Stimulated activated CD8-positive, alpha-beta memory T cell treated with anti-CD3 and anti-CD28 coated beads, Interleukin-7, amount 100 ng/mL, for 48 hours (primary cell): ENCODE measurements around the gene DOCK1.

ENCODE experiments used
- DNase-seq, 2 donors: peaks; one replicate each; pipeline ENCODE4 v3.0.0-alpha.2; 2020; ENCODE audit warnings: low read depth in 1 of 2; ENCODE audit errors: extremely low read depth in 1 of 2

DOCK1 gene

GRCh38 chr10:127410030-127410429 lies 504.8 kb downstream of the DOCK1 start:
- no peak for DNase-seq

GRCh38 chr10:127411062-127411461 lies 505.8 kb downstream of the DOCK1 start:
- DNase-seq = no peak

GRCh38 chr10:127413326-127413725 lies 508.1 kb downstream of the DOCK1 start:
- DNase-seq = no peak

- no peak for DNase-seq
These were observed 508.8 kb downstream of the DOCK1 start for GRCh38 chr10:127414024-127414423.

GRCh38 chr10:127415116-127415515 lies 509.9 kb downstream of the DOCK1 start:
- no peak for DNase-seq

GRCh38 chr10:127415901-127416581 lies 510.8 kb downstream of the DOCK1 start:
- no peak for DNase-seq

- DNase-seq = no peak
These were observed 511.8 kb downstream of the DOCK1 start for GRCh38 chr10:127417031-127417430.

- DNase-seq = no peak
These were observed 512.6 kb downstream of the DOCK1 start for GRCh38 chr10:127417686-127418401.

GRCh38 chr10:127418536-127419168 lies 513.4 kb downstream of the DOCK1 start:
- no peak for DNase-seq

- DNase-seq = no peak
These were observed 515.0 kb downstream of the DOCK1 start for GRCh38 chr10:127420138-127420684.

GRCh38 chr10:127423218-127423915 lies 518.1 kb downstream of the DOCK1 start:
- no peak for DNase-seq

- DNase-seq = no peak
These were observed 519.5 kb downstream of the DOCK1 start for GRCh38 chr10:127424594-127425264.

GRCh38 chr10:127426746-127427145 lies 521.5 kb downstream of the DOCK1 start:
- DNase-seq = no peak

- DNase-seq = no peak
These were observed 522.7 kb downstream of the DOCK1 start for GRCh38 chr10:127427926-127428325.

GRCh38 chr10:127428385-127428980 lies 523.3 kb downstream of the DOCK1 start:
- DNase-seq = no peak

GRCh38 chr10:127429601-127430312 lies 524.5 kb downstream of the DOCK1 start:
- DNase-seq = no peak

GRCh38 chr10:127431525-127431924 lies 526.3 kb downstream of the DOCK1 start:
- DNase-seq = no peak

GRCh38 chr10:127434006-127434405 lies 528.8 kb downstream of the DOCK1 start:
- no peak for DNase-seq

- DNase-seq = no peak
These were observed 530.0 kb downstream of the DOCK1 start for GRCh38 chr10:127435246-127435645.

- DNase-seq = no peak
These were observed 535.1 kb downstream of the DOCK1 start for GRCh38 chr10:127440371-127440770.
